Renal pelvis (tissue), 4 donors: ENCODE measurements around the gene CAPN7. TPM values are rescaled to one million over a fixed set of nuclear protein-coding genes. Genes with fewer than 3 reads are reported as not detected.

Experiments used
- DNase-seq: peaks from one replicate; pipeline ENCODE4 v3.0.0-alpha.2; 2013
- polyA plus RNA-seq, 3 donors: library from polyadenylated mRNA; unstranded; fragments of 120-200 nt; gene quantifications; one replicate each; pipeline ENCODE4 v1.2.1, GENCODE V29; 2013; ENCODE audit not compliant: insufficient read length in 3 of 3

Gene CAPN7
- polyA plus RNA-seq, 3 donors, result 38.4 to 49.9 (median 48.3) TPM

DNA sequence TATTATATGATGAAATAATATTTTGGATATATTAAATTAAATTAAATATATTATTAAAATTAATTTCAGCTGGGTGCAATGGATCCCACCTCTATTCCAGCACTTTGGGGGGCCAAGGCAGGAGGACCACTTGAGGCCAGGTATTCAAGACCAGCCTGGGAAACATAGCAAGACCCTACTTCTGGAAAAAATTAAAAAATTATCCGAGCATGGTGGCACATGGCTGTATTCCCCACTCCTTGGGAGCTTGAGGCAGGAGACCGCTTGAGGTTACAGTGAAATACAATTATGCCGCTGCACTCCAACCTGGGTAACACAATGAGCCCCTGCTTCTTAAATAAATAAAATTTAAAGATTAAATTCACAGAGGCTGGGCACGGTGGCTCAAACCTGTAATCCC is 65.0 kb downstream of the CAPN7 start:
- no peak for DNase-seq

DNA sequence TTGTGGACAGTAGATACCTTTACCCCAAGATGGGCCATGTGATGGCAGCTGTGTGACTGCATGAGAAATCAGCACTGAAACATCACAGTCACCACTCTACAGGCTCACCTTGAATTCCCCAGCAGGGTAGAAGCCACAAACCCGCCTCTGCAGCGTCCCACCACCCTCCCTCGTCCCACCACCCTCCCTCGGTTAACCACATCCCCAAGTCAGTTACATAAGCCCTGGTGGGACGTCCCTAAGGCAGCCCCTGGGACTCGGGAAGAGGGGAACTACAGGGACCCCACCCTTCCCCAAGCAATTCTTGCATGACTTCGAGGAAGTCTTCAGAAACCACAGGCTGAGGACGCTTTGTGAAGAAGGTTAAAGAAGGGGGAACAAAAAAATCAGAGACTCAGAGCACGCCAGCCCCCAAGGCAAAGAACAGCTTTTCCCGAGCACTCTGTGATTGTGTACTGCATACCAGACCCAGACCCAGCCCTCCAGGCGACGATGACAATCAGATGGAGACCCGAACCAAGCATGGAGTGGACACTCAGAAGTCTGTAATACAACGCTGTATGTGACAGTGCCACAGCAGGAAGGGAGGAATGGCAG is 65.8 kb downstream of the CAPN7 start:
- no peak for DNase-seq

DNA sequence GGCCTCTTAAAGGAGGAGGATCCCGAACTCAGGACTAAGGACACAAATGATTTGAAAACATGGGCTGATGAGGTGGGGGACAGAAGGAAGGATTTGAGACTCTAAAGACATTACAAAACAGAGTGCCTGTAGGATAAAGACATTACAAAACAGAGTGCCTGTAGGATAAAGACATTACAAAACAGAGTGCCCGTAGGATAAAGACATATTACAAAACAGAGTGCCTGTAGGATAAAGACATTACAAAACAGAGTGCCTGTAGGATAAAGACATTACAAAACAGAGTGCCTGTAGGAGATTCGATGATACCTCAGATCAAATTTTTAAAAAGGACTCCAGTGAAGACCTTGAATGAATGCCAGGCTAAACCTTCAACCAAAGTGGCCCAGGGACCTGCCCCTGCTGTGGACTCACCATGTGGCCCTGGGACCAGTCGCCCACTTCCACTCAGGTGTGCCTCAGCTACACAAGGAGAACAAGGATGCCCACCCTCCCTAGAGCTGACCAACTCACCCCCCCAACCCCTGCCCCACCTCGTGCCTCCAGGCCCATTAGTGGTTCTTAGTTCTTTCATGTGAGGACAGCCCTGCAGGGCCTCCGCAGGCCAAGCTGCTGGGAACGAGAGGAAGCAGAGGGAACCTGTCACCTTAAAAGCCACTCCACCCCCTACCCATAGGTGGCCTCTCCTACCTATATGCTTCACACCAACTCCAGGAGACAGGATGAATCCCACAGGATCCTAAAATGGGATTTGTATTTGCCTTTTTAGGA is 66.6 kb downstream of the CAPN7 start:
- no peak for DNase-seq

DNA sequence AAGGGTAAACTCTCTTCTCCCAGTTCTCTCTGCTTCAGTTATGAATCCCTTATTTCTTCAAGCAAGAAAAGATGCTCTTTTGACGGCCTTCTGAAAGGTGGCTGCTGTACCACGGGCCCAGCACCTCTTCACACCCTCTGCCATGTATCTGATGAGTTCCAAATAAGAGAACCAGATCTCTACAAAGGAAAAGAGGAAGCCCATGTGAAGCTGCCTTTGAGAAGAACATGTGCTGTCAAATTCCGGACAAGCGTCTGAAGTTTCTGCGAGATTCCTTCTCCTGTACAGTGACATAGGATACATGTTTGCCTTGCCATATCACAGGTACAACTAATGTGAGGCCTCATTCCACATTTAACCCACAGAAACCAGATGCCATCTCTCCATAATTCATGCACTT is 67.2 kb downstream of the CAPN7 start:
- no peak for DNase-seq

GRCh38 chr3:15276028-15276724 is 70.1 kb downstream of the CAPN7 start:
- DNase-seq, result no peak

- no peak for DNase-seq
Observed at GRCh38 chr3:15277861-15278500, 71.9 kb downstream of the CAPN7 start.

GRCh38 chr3:15279205-15279604 is 73.2 kb downstream of the CAPN7 start:
- no peak for DNase-seq

- DNase-seq, result no peak
Observed at GRCh38 chr3:15279671-15280402, 73.8 kb downstream of the CAPN7 start.

DNA sequence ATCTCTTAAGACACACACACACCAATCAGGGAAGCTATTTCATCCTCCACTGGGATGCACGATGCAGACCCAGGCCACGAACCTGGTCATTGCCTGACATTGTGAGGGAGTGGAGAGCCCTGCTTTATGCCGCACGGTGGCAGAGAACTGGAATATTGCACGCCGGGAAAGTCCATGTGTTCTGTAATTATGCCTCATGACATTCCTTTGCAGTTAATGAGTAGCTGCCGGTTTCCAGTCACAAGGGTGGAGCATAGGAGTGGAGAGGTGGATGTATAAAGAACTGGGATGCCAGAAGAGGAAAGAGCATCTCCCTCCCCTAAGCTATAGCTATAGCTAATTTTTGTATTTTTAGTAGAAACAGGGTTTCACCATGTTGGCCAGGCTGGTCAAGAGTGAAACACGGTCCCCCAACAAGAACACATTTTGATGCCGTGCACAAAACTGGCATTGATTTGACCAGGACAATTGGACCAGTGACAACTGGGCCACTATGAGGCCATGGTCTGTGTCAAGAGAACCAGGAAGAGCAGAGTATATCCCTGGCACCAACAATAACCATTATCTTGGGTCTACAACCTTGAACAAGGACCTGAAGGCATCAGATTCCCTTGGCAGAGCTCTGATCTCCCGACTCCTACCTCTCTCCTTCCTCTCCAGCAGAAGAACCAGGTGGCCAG is 74.9 kb downstream of the CAPN7 start:
- DNase-seq, result no peak

DNA sequence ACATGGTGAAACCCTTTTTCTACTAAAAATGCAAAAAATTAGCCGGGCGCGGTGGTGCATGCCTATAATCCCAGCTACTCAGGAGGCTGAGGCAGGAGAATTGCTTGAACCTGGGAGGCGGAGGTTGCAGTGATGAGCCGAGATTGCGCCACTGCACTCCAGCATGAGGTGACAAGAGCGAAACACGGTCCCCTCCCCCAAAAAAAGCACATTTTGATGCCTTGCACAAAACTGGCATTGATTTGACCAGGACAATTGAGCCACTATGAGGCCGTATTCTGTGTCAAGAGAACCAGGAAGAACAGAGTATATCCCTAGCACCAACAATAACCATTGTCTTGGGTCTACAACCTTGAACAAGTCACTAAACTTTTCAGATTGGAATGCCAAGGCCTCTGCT is 75.8 kb downstream of the CAPN7 start:
- DNase-seq, result no peak

DNA sequence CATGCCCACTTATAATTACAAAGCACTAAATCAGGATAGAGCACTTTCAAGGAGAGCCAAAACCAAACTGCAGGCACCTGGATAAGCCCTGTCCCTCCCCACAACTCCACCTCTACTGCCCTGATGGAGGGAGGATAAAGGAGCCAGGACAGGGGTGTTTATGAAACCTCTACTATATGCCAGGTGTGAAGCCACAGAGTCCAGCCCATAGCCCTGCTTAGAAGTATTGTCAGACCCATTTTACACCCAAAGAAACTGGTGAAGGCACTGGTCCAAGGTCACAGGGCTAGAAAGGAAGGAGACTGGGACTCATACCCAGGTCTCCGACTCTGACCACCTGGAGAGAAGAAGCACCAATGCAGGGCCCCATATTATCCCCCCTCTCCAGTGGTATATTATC is 77.7 kb downstream of the CAPN7 start:
- DNase-seq, result no peak

DNA sequence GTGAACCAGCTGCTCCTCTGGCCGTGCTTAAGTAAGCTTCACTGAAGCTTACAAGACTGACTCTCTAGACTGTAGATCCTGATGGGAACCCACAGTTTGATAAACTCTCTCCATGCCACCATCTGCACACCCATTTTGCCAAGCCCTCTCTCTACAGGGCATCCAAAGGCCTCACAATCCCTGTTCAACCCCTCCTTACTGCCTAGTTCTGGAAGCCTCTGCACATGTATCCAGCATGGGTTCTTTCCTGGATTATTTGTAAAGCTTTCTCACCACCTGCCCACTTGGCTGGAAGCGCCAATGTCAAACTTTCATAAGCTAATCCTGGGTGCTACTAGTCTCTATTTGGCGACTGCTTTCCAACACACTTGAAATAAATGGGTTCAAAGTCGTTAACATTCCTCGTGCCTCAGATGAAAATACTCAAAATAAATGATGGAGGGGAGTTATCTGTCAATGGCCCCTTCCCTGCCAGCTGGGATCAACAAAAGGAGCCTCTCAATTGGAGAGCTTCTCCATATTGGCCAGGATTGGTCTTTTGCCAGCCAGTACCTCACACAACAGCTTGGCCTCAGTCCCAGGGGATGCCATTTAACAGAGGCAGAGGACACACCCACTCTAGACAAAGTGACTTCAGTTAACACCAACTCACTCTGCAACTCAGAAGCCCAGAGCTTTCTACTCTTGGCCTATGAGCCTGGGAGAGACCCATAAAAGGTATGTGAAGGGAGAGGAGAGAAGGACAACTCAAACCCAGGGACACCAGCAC is 78.3 kb downstream of the CAPN7 start:
- DNase-seq, result no peak

DNA sequence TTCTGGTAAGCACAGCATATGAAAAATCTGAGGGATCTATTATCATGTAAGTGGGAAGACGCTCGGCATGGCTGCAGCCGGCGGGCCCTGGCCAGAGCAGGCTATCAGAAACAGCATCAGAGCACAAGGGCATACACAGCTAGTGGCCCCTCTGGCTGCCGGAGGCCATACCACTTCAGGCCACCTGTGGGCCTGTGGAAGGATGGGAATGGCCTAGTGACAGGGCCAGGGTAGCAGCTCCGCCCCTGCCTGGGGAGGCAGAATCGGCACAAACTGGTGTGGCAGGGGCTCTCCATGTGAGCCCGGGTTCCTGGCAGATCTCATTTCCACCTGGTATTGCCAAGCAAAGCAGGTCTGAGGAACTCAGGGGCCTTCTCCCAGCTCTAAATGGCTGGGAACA is 80.0 kb downstream of the CAPN7 start:
- DNase-seq, result no peak

GRCh38 chr3:15287565-15288330 is 81.7 kb downstream of the CAPN7 start:
- DNase-seq, result no peak

GRCh38 chr3:15288331-15289035 is 82.4 kb downstream of the CAPN7 start:
- no peak for DNase-seq

DNA sequence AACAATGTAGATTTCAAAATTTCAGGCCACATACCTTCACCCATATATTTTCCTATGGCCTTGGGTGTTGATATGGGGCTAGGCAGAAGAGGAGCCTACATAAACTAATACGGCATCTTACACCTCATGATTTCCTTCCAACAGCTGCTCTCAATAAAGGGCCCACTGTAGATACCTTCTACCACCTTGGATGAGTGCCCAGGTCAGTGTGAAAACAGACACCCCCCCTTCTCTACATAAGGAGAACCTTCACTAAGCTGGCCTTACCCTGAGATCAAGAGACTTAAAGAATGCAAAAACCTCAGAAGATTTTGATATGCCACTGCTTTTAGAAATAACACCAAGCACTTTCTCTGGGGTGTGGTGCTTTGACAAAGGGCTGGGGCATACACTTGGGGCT is 83.6 kb downstream of the CAPN7 start:
- DNase-seq, result no peak

GRCh38 chr3:15290736-15291135 is 84.7 kb downstream of the CAPN7 start:
- no peak for DNase-seq

DNA sequence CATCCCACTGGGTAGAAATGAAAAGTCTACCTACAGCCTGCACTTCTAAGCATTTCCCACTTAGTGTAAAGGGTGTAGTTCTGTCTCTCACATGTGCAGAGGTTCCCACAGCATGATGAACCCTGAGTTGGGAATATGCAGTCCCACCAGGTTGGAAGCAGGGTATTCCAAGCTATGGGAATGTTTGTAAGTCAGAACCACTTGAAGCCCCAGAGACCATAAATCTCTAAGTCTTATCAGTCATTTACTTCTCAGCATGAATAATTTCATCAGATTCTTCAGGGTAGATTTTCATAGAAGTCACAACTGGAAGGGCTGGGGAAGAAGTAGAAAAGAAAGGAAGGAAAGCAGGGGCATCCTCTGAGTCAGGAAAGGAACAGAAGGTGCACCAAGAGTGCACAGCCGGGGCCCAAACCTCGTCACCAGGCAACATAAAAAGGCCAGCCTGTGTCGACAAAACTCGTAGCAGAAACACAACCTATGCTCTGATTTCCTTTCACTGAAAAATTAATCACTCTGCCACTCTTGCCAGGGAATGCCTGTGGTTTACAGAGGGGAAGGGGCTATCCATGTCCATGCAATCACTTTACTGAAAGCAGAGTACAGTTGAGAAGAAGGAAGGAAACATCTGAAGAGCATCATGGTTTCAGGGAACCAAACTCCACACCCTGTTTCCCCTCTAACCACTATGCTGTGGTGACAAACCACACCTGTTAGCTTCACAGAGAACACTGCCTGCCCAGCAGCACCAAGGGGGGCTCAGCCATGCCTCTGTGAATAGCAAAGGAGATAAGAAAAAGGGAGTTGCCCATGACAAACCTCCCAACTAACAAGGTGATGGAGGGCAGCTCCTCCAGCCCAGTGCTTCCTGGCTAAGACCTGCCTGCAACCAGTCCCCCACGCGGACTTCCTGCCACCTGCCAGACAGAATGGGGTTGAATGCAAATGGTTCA is 85.8 kb downstream of the CAPN7 start:
- no peak for DNase-seq
